HG03064 (cell line): ENCODE measurements around the gene RPS15.
A peak's percentile ranks its signal among the peaks of the same experiment; 100 is the strongest.

Experiments
- ATAC-seq: cut with Tn5 transposase; IDR thresholded peaks from one replicate; pipeline ENCODE4 v1.9.1; 2021; ENCODE audit warnings: low read depth; ENCODE audit not compliant: unreplicated experiment

The RPS15 gene

GRCh38 chr19:1438035-1438932, at the start of gene RPS15:
TSS of gene RPS15 (plus strand) at chr19:1438396. CDS start at chr19:1438426, 30 bp downstream.
- ATAC-seq, result peak; percentile 73

GRCh38 chr19:1388637-1389026, 49.6 kb upstream of the RPS15 start:
- ATAC-seq, result no peak

GRCh38 chr19:1389033-1389940, 48.9 kb upstream of the RPS15 start:
- ATAC-seq, result no peak

GRCh38 chr19:1390890-1391423, 47.2 kb upstream of the RPS15 start:
- ATAC-seq, result no peak

GRCh38 chr19:1392407-1392806, 45.8 kb upstream of the RPS15 start:
- ATAC-seq, result no peak

GRCh38 chr19:1392939-1393530, 45.2 kb upstream of the RPS15 start:
- ATAC-seq, result no peak

- ATAC-seq, result no peak
Observed at GRCh38 chr19:1393841-1394240, 44.4 kb upstream of the RPS15 start.

- ATAC-seq, result no peak
Observed at GRCh38 chr19:1394252-1395193, 43.7 kb upstream of the RPS15 start.

- no peak for ATAC-seq
Observed at GRCh38 chr19:1395194-1396018, 42.8 kb upstream of the RPS15 start.

- no peak for ATAC-seq
Observed at GRCh38 chr19:1396019-1396767, 42.0 kb upstream of the RPS15 start.

- ATAC-seq, result no peak
Observed at GRCh38 chr19:1396768-1397679, 41.2 kb upstream of the RPS15 start.

GRCh38 chr19:1397838-1398237, 40.4 kb upstream of the RPS15 start:
- ATAC-seq, result no peak

GRCh38 chr19:1399079-1399478, 39.1 kb upstream of the RPS15 start:
- no peak for ATAC-seq

- ATAC-seq, result no peak
Observed at GRCh38 chr19:1399745-1400144, 38.5 kb upstream of the RPS15 start.

GRCh38 chr19:1400281-1401137, 37.7 kb upstream of the RPS15 start:
- ATAC-seq, result no peak
